ENCODE results near the gene SUPT3H. TPM values are rescaled to one million over a fixed set of nuclear protein-coding genes. Genes with fewer than 3 reads are reported as not detected.

The SUPT3H gene
- total and polyA plus RNA-seq, 2 of the 8 experiments (the other 6 are each of a cell fraction or from before 2014, with no cell fraction given), result 18.8 to 23.0 TPM

DNA sequence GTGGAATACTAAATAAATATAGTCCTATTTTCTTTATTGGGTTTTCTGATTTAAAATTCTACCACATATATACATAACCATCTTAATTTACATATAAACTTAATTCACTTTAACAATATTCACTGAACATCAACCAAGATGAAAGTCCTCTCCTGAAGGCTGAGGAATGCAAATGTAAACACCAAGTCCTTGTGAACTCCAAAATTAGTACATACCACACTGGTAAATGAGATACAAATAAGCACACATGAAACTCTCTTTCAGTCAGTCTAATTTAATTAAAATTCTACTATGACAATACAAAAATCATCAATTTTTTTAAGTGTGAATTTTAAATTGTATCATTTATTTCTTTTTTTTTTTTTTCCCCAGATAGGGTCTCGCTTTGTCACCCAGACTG is 254.7 kb downstream of the SUPT3H start (continued):
- TF ChIP-seq FOSL1 (IDR thresholded peaks at IDR 0.05; ENCODE audit: insufficient read depth, low read depth, low read length) (no peak), POLR2AphosphoS5 (IDR thresholded peaks at IDR 0.05; ENCODE audit: low read depth, low read length) (no peak), KDM4A (IDR thresholded peaks at IDR 0.05; ENCODE audit: low read depth, low read length, severe bottlenecking) (no peak), CEBPB (IDR thresholded peaks at IDR 0.05; ENCODE audit: low read depth, low read length) (no peak), YY1 (IDR thresholded peaks at IDR 0.05; ENCODE audit: low read depth, low read length) (no peak)
